Esophagus muscularis mucosa (tissue), 4 donors: Measurements from ENCODE around the gene TBC1D26. TPM values are rescaled to one million over a fixed set of nuclear protein-coding genes. Genes with fewer than 3 reads are reported as not detected.
"Not testable (repeated sequence)": the region's sequence is repeated elsewhere in the genome, so short reads cannot be mapped to it uniquely, and the experiment has no call there.

Experiments
- DNase-seq: peaks from one replicate; pipeline ENCODE4 v3.0.0-alpha.2; 2017; ENCODE audit errors: extremely low spot score
- H3K27ac ChIP-seq, 4 donors: fragments of 200-600 bp; sonication (generic); replicated peaks in 1 of 4; 1 replicate in 3 of 4; 2 replicates in 1 of 4; pipeline ENCODE4 v1.5.1; 2016 to 2019; ENCODE audit warnings: mild to moderate bottlenecking in 1 of 4
- H3K27me3 ChIP-seq, 4 donors: fragments of 200-600 bp; sonication (generic); one replicate each; pipeline versions ENCODE4 v1.5.1 to v1.6.0; 2016 to 2019
- H3K36me3 ChIP-seq, 4 donors: fragments of 200-600 bp; sonication (generic); one replicate each; pipeline ENCODE4 v1.5.1; 2016 to 2019
- H3K4me1 ChIP-seq, 4 donors: fragments of 200-600 bp; sonication (generic); one replicate each; pipeline ENCODE4 v1.5.1; 2016 to 2019
- H3K4me3 ChIP-seq, 4 donors: fragments of 200-600 bp; sonication (generic); 1 replicate in 2 of 4; 2 replicates in 2 of 4; pipeline ENCODE4 v1.5.1; 2016 to 2019; ENCODE audit warnings: mild to moderate bottlenecking in 4 of 4, moderate library complexity in 1 of 4
- H3K9me3 ChIP-seq, 4 donors: fragments of 200-600 bp; sonication (generic); 1 replicate in 3 of 4; 2 replicates in 1 of 4; pipeline ENCODE4 v1.5.1; 2016 to 2019
- CTCF ChIP-seq, 3 experiments: fragments of 200-600 bp in 2 of 3; fragments of 450-650 bp in 1 of 3; sonication (generic) in 2 of 3; IDR thresholded peaks; one replicate each; pipeline ENCODE4 v1.5.1; 2017 to 2019; ENCODE audit warnings: antibody characterized with exemption in 3 of 3, mild to moderate bottlenecking in 2 of 3, moderate library complexity in 1 of 3
- EP300 ChIP-seq: sonication (generic); formaldehyde crosslinking; IDR thresholded peaks from one replicate; pipeline ENCODE4 v1.6.1; 2017; ENCODE audit warnings: antibody characterized with exemption
- POLR2A ChIP-seq: fragments of 450-650 bp; IDR thresholded peaks from one replicate; pipeline ENCODE4 v1.6.1; 2017; ENCODE audit warnings: antibody characterized with exemption, moderate library complexity, mild to moderate bottlenecking, low read depth
- POLR2AphosphoS5 ChIP-seq, 2 donors: sonication (generic); formaldehyde crosslinking; IDR thresholded peaks; one replicate each; pipeline ENCODE4 v1.6.1; 2017; ENCODE audit warnings: antibody characterized with exemption in 2 of 2
- WGBS: methylation state at CpG from one replicate; pipeline ENCODE4 v1.1.5; 2018; 5-methylcytosine and 5-hydroxymethylcytosine counted together
- intact Hi-C: fragments of 100-400 bp; cut with DNase I; formaldehyde crosslinking; loops from one replicate; pipeline ENCODE4 v1.15.1; 2023
- total RNA-seq, 4 donors: library from RNA; depleted of rRNA; stranded (reverse); fragments of >200 nt; gene quantifications; one replicate each; pipeline versions ENCODE4 v1.1.0 to v1.2.1, GENCODE V29; 2016

Gene TBC1D26
- total RNA-seq, 4 donors from 2014 or later = 0.23 TPM; not detected in 3

- intact Hi-C loops = no loop called here
- H3K4me1 ChIP-seq = no peaks in the 10 kb centered on the region
- WGBS = 88% methylated on average over 10 of the region's 15 CpGs
These were observed 10.1 kb downstream of the TBC1D26 start for GRCh38 chr17:15742051-15742795.

GRCh38 chr17:15742921-15743320 lies 10.8 kb downstream of the TBC1D26 start:
- no peaks in the 10 kb centered on the region for H3K4me1 ChIP-seq
- H3K27me3 ChIP-seq = peaks cover 0 to 4% (median 0%) of the 10 kb centered on the region in 4 donors
- intact Hi-C loops = no loop called here
- no CpG with 5 or more reads among the region's 7 CpGs for WGBS
- TF ChIP-seq EP300 (no peak), POLR2AphosphoS5 (IDR thresholded peaks at IDR 0.05) (no peak), CTCF (IDR thresholded peaks at IDR 0.05) (no peak), POLR2A (no peak)
- no peaks in the 10 kb centered on the region for H3K9me3 ChIP-seq
- H3K27ac ChIP-seq = no peak overlapping the region
- no peak for DNase-seq
- no peak overlapping the region for H3K4me3 ChIP-seq
- no peaks in the 10 kb centered on the region for H3K36me3 ChIP-seq

More at GRCh38 chr17:15742051-15742795, 10.1 kb downstream of the TBC1D26 start:
- no peaks in the 10 kb centered on the region for H3K36me3 ChIP-seq
- TF ChIP-seq EP300 (no peak), POLR2AphosphoS5 (IDR thresholded peaks at IDR 0.05) (no peak), POLR2A (no peak), CTCF (IDR thresholded peaks at IDR 0.05) (no peak)
- no peak for DNase-seq
- H3K27ac ChIP-seq = no peak overlapping the region
- no peaks in the 10 kb centered on the region for H3K9me3 ChIP-seq
- H3K27me3 ChIP-seq = peaks cover 0 to 4% (median 0%) of the 10 kb centered on the region in 4 donors
- H3K4me3 ChIP-seq = no peak overlapping the region

- no peak for DNase-seq
- intact Hi-C loops = no loop called here
- Histone ChIP-seq H3K9me3 (no peaks in the 10 kb centered on the region), H3K36me3 (no peaks in the 10 kb centered on the region), H3K4me1 (no peaks in the 10 kb centered on the region), H3K27ac (no peak overlapping the region), H3K4me3 (no peak overlapping the region), H3K27me3 (peaks cover 0 to 5% (median 0%) of the 10 kb centered on the region in 4 donors)
- no peak for TF ChIP-seq POLR2AphosphoS5 (IDR thresholded peaks at IDR 0.05)
- TF ChIP-seq POLR2A = no peak
- no peak for TF ChIP-seq EP300
- no peak for TF ChIP-seq CTCF (IDR thresholded peaks at IDR 0.05)
- 77% methylated on average over 7 of the region's 7 CpGs for WGBS
These were observed 12.1 kb downstream of the TBC1D26 start for GRCh38 chr17:15744074-15744676.

DNA sequence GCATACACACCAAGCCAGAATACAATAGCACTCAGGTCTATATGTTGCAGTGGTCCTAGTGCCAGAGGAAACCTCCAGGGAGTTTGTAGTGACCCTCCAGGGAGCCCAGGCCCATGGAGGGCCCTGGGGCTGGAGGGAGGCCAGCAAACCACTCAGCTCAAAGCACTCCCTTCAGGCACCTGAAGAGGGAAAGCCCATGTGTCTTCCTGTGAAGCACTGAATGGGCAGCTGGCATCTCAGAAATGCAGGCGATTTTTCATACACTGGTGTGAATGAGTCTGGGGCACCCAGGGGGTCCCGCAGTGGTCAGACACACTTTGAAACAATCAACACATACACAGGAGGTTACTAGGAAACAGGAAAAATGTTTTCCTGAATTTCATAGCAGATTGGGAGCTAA lies 12.8 kb downstream of the TBC1D26 start:
- no peaks in the 10 kb centered on the region for H3K36me3 ChIP-seq
- H3K4me1 ChIP-seq = peaks cover 0 to 3% (median 0%) of the 10 kb centered on the region in 4 donors
- TF ChIP-seq EP300 (no peak), CTCF (IDR thresholded peaks at IDR 0.05) (no peak), POLR2A (no peak), POLR2AphosphoS5 (IDR thresholded peaks at IDR 0.05) (no peak)
- no peaks in the 10 kb centered on the region for H3K9me3 ChIP-seq
- DNase-seq = no peak
- H3K4me3 ChIP-seq = no peak overlapping the region
- intact Hi-C loops = no loop called here
- H3K27me3 ChIP-seq = peaks cover 0 to 11% (median 0%) of the 10 kb centered on the region in 4 donors
- 43% methylated on average over 2 of the region's 2 CpGs for WGBS
- no peak overlapping the region for H3K27ac ChIP-seq

- H3K36me3 ChIP-seq, H3K9me3 ChIP-seq, DNase-seq, H3K4me3 ChIP-seq, intact Hi-C loops, H3K27ac ChIP-seq, H3K4me1 ChIP-seq: not testable (repeated sequence)
- H3K27me3 ChIP-seq = peaks cover 0 to 11% (median 0%) of the 10 kb centered on the region in 4 donors
- no CpG with 5 or more reads among the region's 36 CpGs for WGBS
These were observed 17.3 kb downstream of the TBC1D26 start for GRCh38 chr17:15749403-15749802.

DNA sequence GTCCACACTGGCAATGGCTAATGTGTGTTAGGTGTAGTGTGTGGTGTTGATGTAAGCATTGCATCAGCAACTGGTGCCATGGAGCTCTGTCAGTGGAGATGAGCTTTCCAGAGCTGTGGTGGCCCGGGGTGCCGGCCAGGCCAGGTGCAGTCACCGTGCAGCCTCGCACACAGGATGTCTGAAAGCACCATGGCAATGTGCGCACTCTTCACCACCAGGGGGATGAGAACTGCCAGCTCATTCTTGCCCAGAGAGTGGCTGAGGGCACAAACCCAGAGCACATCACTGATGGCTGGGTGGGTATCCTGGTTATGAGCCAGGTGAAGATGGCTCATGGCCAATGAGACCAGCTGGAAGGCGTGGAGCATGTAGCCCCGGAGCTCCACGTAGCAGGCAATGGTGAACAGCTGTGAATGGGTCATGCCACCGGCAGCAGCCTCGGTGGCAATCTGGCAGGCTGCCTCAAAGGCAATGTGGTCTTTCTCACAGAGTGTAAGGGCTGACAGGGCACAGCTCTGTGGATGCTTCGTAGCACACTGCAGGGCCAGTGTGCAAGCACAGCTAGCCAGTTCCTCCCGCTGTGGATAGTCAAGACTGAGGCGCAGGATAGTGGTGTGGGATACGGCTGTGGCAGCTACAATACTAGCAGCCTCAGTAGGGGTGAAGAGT lies 36.9 kb downstream of the TBC1D26 start:
- H3K27me3 ChIP-seq, intact Hi-C loops, DNase-seq, H3K4me3 ChIP-seq, H3K36me3 ChIP-seq, H3K9me3 ChIP-seq, H3K27ac ChIP-seq, H3K4me1 ChIP-seq: not testable (repeated sequence)
- 67% methylated on average over 4 of the region's 14 CpGs for WGBS

DNA sequence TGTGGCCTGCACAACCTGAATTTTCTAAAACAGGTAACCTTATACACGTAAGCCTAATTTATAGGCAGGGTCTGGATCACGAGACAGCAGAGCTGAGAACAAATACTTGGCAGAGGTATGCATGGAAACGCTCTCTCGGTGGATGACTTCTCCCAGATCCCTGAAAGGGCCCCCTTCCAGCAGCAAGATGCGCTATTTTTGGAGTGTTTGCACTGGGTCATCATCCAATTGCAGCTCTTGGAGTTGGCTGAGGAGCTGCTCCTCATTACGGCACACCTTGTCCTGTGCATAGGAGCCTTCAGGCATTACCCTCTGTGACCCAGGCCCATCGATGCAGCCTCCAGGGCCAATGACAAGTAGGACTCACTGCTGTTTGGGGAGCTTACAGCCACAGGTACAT lies 38.6 kb downstream of the TBC1D26 start:
- DNase-seq, intact Hi-C loops, H3K9me3 ChIP-seq, H3K4me1 ChIP-seq, H3K4me3 ChIP-seq, H3K27me3 ChIP-seq, H3K27ac ChIP-seq, H3K36me3 ChIP-seq: not testable (repeated sequence)
- 60% methylated on average over 5 of the region's 7 CpGs for WGBS
